ENCODE measurements around the gene EPS15. TPM values are rescaled to one million over a fixed set of nuclear protein-coding genes. Genes with fewer than 3 reads are reported as not detected.

The EPS15 gene
- total and polyA plus RNA-seq, 2 of the 8 experiments (the other 6 are each of a cell fraction or from before 2014, with no cell fraction given) = 15.9 to 57.2 TPM

GRCh38 chr1:51445351-51446090 lies 73.5 kb downstream of the EPS15 start:
- Histone ChIP-seq H3K14ac (ENCODE audit: insufficient read length) (no peak overlapping the region), H3K9ac (replicated peaks in 1 of 4; ENCODE audit: extremely low read depth in 1 of 4, low read depth in 3 of 4, low read length in 3 of 4) (no peak overlapping the region), H4K91ac (replicated peaks; ENCODE audit: insufficient read length, low read length) (no peak overlapping the region), H2BK120ac (replicated peaks; ENCODE audit: low read depth, low read length) (no peak overlapping the region), H2BK12ac (ENCODE audit: low read depth, low read length) (no peak overlapping the region), H3K4me3 (ENCODE audit: extremely low read depth in 1 of 4, insufficient read depth in 2 of 4, low read depth in 3 of 4, low read length in 4 of 4) (no peak overlapping the region), H2BK20ac (ENCODE audit: low read length) (no peak overlapping the region), H4K20me1 (replicated peaks in 1 of 2; ENCODE audit: control insufficient read depth in 1 of 2, insufficient read depth in 2 of 2, low read length in 2 of 2) (no peaks in the 10 kb centered on the region), H4K8ac (ENCODE audit: extremely low read depth, insufficient read depth, low read length) (no peak overlapping the region), H3K27ac (ENCODE audit: low read depth, low read length) (no peak overlapping the region), H3K79me1 (ENCODE audit: low read depth, low read length) (no peaks in the 10 kb centered on the region), H3K9me3 (ENCODE audit: insufficient read depth in 2 of 2, low read depth in 1 of 2, low read length in 1 of 2) (no peaks in the 10 kb centered on the region), H3K23ac (ENCODE audit: insufficient read length) (no peak overlapping the region), H3K18ac (ENCODE audit: extremely low read depth, low read length) (no peak overlapping the region), H2AK5ac (ENCODE audit: low read depth, low read length) (no peak overlapping the region), H3K56ac (replicated peaks; ENCODE audit: insufficient read length, low read depth, low read length) (no peak overlapping the region), H2BK15ac (ENCODE audit: low read length) (no peak overlapping the region), H2AFZ (ENCODE audit: low read length) (no peak overlapping the region), H3K23me2 (ENCODE audit: low read depth, low read length) (no peaks in the 10 kb centered on the region), H3K4me1 (replicated peaks in 1 of 4; ENCODE audit: control insufficient read depth in 3 of 4, insufficient read depth in 4 of 4, low read length in 3 of 4) (no peaks in the 10 kb centered on the region), H3K27me3 (replicated peaks in 1 of 4; ENCODE audit: control insufficient read depth in 3 of 4, extremely low read depth in 1 of 4, insufficient read depth in 3 of 4, low read length in 3 of 4) (peaks cover 0 to 1% (median 0%) of the 10 kb centered on the region in 4 experiments; a peak in 1 of 7 replicates), H3K36me3 (ENCODE audit: control insufficient read depth in 2 of 4, insufficient read depth in 4 of 4, low read length in 3 of 4) (peaks cover 0 to 3% (median 0%) of the 10 kb centered on the region in 4 experiments; a peak in 2 of 8 replicates), H3K79me2 (ENCODE audit: control insufficient read depth in 1 of 2, insufficient read depth in 2 of 2, low read length in 2 of 2) (no peaks in the 10 kb centered on the region), H3K4ac (replicated peaks; ENCODE audit: insufficient read length, low read depth, low read length) (no peak overlapping the region), H4K5ac (ENCODE audit: insufficient read length, low read depth, low read length) (no peak overlapping the region), H2BK5ac (ENCODE audit: low read depth, low read length) (no peak overlapping the region), H3K4me2 (ENCODE audit: insufficient read depth in 1 of 2, low read depth in 2 of 2, low read length in 2 of 2) (no peak overlapping the region)
- CTCF ChIA-PET (ENCODE audit: partially characterized antibody) = no interaction called here
- 80% methylated on average over 2 of the region's 2 CpGs; no CpG with 5 or more reads in 1 of the 2 experiments for WGBS, 2 experiments (ENCODE audit: extremely low coverage in 1 of 2, insufficient coverage in 1 of 2, insufficient read length in 1 of 2, insufficient replicate concordance in 2 of 2, low coverage in 1 of 2, low lambda C conversion rate in 2 of 2, missing lambda C conversion rate in 1 of 2)
- DNase-seq (ENCODE audit: low read depth in 1 of 2, low spot score in 2 of 2) (no peak), FAIRE-seq (no peak)
- POLR2A ChIA-PET (ENCODE audit: partially characterized antibody) = interaction anchor here (0.6 to 1.2 kb wide), 3 partner anchors 11 to 73 kb away, joined by 3 to 4 read pairs (median 3); no protein-coding TSS in a partner anchor
- TF ChIP-seq SUZ12 (IDR thresholded peaks at IDR 0.05; ENCODE audit: low read length) (no peak), CHD2 (IDR thresholded peaks at IDR 0.05; ENCODE audit: low read length) (no peak), RNF2 (IDR thresholded peaks at IDR 0.05; ENCODE audit: borderline replicate concordance, low read depth, low read length, missing control alignments, poor library complexity, severe bottlenecking) (no peak), POU5F1 (IDR thresholded peaks at IDR 0.05; ENCODE audit: low read depth, low read length) (no peak), HDAC6 (IDR thresholded peaks at IDR 0.05; ENCODE audit: low read depth, low read length) (no peak), GTF2F1 (IDR thresholded peaks at IDR 0.05; ENCODE audit: borderline replicate concordance, low read depth, low read length) (no peak), CEBPB (IDR thresholded peaks at IDR 0.05; ENCODE audit: low read depth, low read length) (no peak), CTBP2 (IDR thresholded peaks at IDR 0.05; ENCODE audit: borderline replicate concordance, insufficient read depth, insufficient read length, low read length) (no peak), EP300 (IDR thresholded peaks at IDR 0.05; ENCODE audit: borderline replicate concordance in 1 of 2, low read depth in 2 of 2, low read length in 2 of 2) (no peak)
- TF ChIP-seq, protein P1, sequence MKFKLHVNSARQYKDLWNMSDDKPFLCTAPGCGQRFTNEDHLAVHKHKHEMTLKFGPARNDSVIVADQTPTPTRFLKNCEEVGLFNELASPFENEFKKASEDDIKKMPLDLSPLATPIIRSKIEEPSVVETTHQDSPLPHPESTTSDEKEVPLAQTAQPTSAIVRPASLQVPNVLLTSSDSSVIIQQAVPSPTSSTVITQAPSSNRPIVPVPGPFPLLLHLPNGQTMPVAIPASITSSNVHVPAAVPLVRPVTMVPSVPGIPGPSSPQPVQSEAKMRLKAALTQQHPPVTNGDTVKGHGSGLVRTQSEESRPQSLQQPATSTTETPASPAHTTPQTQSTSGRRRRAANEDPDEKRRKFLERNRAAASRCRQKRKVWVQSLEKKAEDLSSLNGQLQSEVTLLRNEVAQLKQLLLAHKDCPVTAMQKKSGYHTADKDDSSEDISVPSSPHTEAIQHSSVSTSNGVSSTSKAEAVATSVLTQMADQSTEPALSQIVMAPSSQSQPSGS (IDR thresholded peaks at IDR 0.05; ENCODE audit: low read length) = no peak

Measured in H1 (cell line).